Fibroblast of lung (primary cell): Measurements from ENCODE around the gene RCOR3.

Source experiments
- EZH2 ChIP-seq: IDR thresholded peaks from 2 replicates; pipeline ENCODE4 v1.5.1; 2012; ENCODE audit warnings: low read length, control low read depth, mild to moderate bottlenecking; ENCODE audit errors: missing control alignments
- TF ChIP-seq, protein P1 (sequence below), 2 donors: IDR thresholded peaks in 1 of 2; conservative IDR thresholded peaks in 1 of 2; 1 replicate in 1 of 2; 2 replicates in 1 of 2; pipeline ENCODE4 v1.5.1; 2011 to 2012; ENCODE audit warnings: low read length in 2 of 2, control low read depth in 1 of 2, inconsistent platforms in 1 of 2, low read depth in 1 of 2, mild to moderate bottlenecking in 1 of 2

DNA sequence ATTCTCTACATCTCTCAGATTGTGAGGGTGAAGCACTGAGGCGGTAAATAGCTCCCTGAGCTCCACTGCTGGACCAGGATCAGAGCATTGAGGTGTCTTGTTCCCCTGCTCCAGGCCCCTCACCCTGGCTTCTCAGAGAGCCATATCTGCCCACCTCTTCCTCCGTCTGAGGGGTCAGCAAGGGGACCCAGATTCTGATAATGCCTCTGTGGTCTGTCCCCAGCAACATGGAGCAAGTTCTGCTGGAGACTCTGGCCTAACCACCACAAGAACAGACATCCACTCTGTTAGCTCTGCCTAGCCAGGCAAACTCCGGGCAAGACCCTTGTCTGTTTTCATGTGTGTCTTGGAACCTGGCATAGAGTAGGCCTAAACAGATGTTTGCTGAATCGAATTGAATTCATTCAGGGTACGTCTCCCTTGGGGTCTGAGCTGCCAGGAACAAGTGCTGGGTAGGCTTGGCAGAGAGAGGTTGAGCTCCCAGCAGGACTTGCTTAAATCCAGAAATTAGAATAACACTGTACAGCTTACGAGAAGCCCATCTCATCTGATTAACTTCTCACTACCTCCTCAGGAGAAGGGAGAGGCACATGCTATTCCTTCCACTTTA lies 69.8 kb downstream of the RCOR3 start:
- TF ChIP-seq, protein P1, sequence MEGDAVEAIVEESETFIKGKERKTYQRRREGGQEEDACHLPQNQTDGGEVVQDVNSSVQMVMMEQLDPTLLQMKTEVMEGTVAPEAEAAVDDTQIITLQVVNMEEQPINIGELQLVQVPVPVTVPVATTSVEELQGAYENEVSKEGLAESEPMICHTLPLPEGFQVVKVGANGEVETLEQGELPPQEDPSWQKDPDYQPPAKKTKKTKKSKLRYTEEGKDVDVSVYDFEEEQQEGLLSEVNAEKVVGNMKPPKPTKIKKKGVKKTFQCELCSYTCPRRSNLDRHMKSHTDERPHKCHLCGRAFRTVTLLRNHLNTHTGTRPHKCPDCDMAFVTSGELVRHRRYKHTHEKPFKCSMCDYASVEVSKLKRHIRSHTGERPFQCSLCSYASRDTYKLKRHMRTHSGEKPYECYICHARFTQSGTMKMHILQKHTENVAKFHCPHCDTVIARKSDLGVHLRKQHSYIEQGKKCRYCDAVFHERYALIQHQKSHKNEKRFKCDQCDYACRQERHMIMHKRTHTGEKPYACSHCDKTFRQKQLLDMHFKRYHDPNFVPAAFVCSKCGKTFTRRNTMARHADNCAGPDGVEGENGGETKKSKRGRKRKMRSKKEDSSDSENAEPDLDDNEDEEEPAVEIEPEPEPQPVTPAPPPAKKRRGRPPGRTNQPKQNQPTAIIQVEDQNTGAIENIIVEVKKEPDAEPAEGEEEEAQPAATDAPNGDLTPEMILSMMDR (conservative IDR thresholded peaks at IDR 0.05 in 1 of 2, IDR thresholded peaks at IDR 0.05 in 1 of 2; ENCODE audit: low read depth in 1 of 2, low read length in 2 of 2), result no peak
- TF ChIP-seq EZH2, result no peak
